Measurements from ENCODE around the gene DDX10. TPM values are rescaled to one million over a fixed set of nuclear protein-coding genes. Genes with fewer than 3 reads are reported as not detected.

DDX10 gene
- total and polyA plus RNA-seq, 9 of the 15 experiments (the other 6 are each of a cell fraction or from before 2014, with no cell fraction given), result 33.9 to 94.6 (median 50.7) TPM

GRCh38 chr11:108926841-108927577 lies 262.1 kb downstream of the DDX10 start:
- H2AFZ ChIP-seq (ENCODE audit: low read depth, low read length), result no peak overlapping the region
- POLR2A ChIA-PET, result interaction anchor here (0.7 to 1.3 kb wide), 2 partner anchors 9 to 11 kb away, joined by 3 read pairs; no protein-coding TSS in a partner anchor
- intact Hi-C loops (cut with micrococcal nuclease), result no loop called here
- no peaks in the 10 kb centered on the region for H3K4me1 ChIP-seq (replicated peaks in 1 of 2; ENCODE audit: control insufficient read depth in 2 of 2, insufficient read depth in 2 of 2, low read length in 2 of 2)
- H3K79me2 ChIP-seq (ENCODE audit: control insufficient read depth, insufficient read depth, low read length), result no peaks in the 10 kb centered on the region
- H3K4me2 ChIP-seq (ENCODE audit: insufficient read depth, low read length), result no peak overlapping the region
- no peaks in the 10 kb centered on the region for H3K9me3 ChIP-seq (replicated peaks; ENCODE audit: control insufficient read depth, insufficient read depth, low read depth, low read length)
- TF ChIP-seq IRF9 (tag; IDR thresholded peaks at IDR 0.05) (no peak), CEBPG (CRISPR knock-in tag; IDR thresholded peaks at IDR 0.05) (no peak), CEBPG (tag; conservative IDR thresholded peaks at IDR 0.05 in 1 of 2, IDR thresholded peaks at IDR 0.05 in 1 of 2) (no peak), ATF2 (CRISPR knock-in tag; IDR thresholded peaks at IDR 0.05) (no peak), PRDM10 (IDR thresholded peaks at IDR 0.05; ENCODE audit: partially characterized antibody) (no peak)
- CTCF ChIA-PET (ENCODE audit: low intra/inter-chr PET ratio), result no interaction called here
- no TSS peak for BruUV-seq (replicated peaks)
- WGBS (ENCODE audit: insufficient coverage, low coverage, missing lambda C conversion rate), result 93% methylated on average over 3 of the region's 3 CpGs
- DNase-seq (ENCODE audit: extremely low read depth in 1 of 4, low spot score in 3 of 4), result no peak
- no peaks in the 10 kb centered on the region for H3K27me3 ChIP-seq (ENCODE audit: control insufficient read depth in 2 of 2, insufficient read depth in 2 of 2, low read length in 2 of 2)
- no peak overlapping the region for H3K27ac ChIP-seq (ENCODE audit: extremely low read depth, low read depth, low read length)
- FAIRE-seq, result no peak
- no peak for ATAC-seq
- no peaks in the 10 kb centered on the region for H4K20me1 ChIP-seq (replicated peaks; ENCODE audit: control insufficient read depth, insufficient read depth, low read length)
- no peak overlapping the region for H3K4me3 ChIP-seq
- peaks cover 3% of the 10 kb centered on the region for H3K36me3 ChIP-seq (ENCODE audit: control insufficient read depth, insufficient read depth, low read length)
- in situ Hi-C loops (cut with MboI), result no loop called here
- H3K9me1 ChIP-seq (ENCODE audit: control insufficient read depth, insufficient read depth, low read length), result no peaks in the 10 kb centered on the region
- H3K9ac ChIP-seq (ENCODE audit: insufficient read depth in 1 of 2, low read depth in 2 of 2, low read length in 2 of 2), result no peak overlapping the region
